Measurements from ENCODE around the gene BANP.
"Not testable (repeated sequence)": the region's sequence is repeated elsewhere in the genome, so short reads cannot be mapped to it uniquely, and the experiment has no call there.

The BANP gene

GRCh38 chr16:88091221-88091971 is 140.2 kb downstream of the BANP start:
- DNase-seq, result not testable (repeated sequence)

- not testable (repeated sequence) for DNase-seq
Observed at GRCh38 chr16:88091972-88092302, 140.7 kb downstream of the BANP start.

GRCh38 chr16:88092791-88093555 is 141.7 kb downstream of the BANP start:
- not testable (repeated sequence) for DNase-seq

DNA sequence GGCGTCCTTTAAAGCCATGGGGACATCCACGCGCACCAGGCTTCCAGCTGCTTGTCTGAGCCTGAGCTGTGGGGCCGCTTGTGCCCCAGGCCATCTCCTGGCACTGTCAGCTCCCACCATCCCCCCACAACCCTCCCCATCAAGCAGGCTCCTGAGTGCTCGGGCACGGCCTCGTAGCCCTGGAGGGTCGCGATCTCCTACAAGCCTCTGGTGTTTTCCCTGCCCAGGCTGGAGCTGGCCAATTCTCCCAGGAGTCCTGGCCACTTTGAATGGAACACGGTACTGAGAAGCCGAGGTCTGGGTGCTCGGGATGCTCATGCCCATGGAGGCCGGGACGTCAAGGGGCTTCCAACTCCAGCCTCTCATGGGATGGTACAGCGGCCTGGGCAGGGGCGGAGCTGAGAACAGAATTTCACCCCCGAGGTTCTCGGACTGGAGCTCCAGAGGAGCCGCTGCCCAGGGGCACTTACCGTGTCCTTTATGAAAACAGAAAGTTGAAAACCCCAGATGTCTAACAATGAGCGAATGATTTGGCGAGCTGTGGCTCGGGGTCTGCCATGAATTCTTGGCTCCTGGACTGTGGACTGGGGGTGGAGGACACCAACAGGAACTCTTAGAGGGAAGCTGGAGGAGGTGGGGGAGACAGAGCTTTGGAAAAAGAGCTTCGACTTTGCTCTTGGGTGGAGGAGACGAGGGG is 142.5 kb downstream of the BANP start:
- DNase-seq, result not testable (repeated sequence)

DNA sequence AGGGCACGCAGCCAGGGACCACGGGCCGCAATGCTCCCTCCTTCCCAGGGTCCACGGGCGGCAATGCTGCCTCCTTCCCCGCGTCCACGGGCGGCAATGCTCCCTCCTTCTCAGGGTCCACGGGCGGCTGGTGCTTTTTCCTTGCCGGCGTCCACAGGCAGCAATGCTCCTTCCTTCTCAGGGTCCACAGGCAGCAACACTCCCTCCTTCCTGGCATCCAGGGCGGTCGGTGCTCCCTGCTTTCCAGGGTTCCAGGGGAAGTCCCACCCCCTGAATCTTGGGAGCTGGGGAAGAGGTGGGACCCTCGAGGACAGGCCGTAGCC is 143.0 kb downstream of the BANP start:
- DNase-seq, result not testable (repeated sequence)

- not testable (repeated sequence) for DNase-seq
Observed at GRCh38 chr16:88094900-88095299, 143.7 kb downstream of the BANP start.

GRCh38 chr16:88096659-88097058 is 145.4 kb downstream of the BANP start:
- DNase-seq, result not testable (repeated sequence)

DNA sequence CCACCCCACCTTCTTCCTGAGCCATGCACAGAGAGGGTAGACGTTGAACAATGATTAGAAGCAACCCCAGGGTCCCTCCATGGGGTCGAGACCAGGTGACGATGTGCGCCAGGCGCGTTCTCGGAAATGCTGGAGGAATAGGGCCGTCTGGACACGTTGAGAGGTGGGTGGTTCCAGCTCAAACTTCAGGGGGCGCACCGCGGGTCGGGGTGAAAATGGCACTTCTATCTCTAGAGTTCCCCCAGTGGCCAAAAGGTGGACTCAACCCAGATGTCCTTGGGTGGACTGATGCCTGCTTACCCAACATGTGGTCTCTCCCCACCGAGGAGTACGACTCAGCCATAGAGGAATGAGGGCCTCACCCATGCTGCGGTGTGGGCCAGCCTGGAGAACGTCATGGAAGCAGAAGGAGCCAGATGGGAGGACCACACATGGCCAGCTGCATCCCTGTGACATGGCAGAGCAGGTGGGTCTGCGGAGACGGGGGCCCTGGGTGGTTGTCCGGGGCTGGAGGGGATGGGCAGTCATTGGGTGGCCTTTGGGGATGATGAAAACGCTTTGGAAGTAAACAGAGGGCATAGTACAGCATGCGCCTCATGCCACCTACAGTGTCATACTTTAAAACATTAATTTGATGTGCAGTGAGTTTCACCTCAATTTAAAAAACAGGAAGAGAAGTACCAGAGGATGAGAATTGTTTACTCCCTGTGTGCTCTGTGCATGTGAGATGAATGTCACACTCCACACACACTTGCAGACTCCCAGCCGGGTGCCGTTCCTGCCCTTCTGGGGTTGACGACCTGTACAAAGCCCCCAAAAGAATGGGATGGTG is 147.7 kb downstream of the BANP start:
- DNase-seq, result not testable (repeated sequence)

DNA sequence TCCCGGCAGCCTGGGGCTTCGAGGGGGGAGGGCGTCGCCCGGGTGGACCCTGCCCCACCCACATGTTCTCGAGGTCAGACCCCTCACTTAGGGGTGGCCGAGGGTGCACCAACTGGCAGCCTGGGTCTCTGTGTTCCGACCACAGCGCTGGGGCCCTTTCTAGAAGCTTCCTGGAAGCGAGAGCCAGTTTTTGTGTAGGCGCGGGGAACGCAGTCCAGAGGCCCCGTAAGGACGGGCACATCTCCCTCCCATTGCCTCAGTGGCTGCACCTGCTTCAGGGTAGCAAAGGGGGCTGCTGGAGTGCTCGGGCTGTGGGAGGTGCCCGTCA is 148.3 kb downstream of the BANP start:
- no peak for DNase-seq

GRCh38 chr16:88099956-88100355 is 148.7 kb downstream of the BANP start:
- DNase-seq, result not testable (repeated sequence)

GRCh38 chr16:88100801-88101622 is 149.8 kb downstream of the BANP start:
- not testable (repeated sequence) for DNase-seq

- DNase-seq, result not testable (repeated sequence)
Observed at GRCh38 chr16:88101623-88102105, 150.4 kb downstream of the BANP start.

- DNase-seq, result no peak
Observed at GRCh38 chr16:88102597-88102996, 151.4 kb downstream of the BANP start.

DNA sequence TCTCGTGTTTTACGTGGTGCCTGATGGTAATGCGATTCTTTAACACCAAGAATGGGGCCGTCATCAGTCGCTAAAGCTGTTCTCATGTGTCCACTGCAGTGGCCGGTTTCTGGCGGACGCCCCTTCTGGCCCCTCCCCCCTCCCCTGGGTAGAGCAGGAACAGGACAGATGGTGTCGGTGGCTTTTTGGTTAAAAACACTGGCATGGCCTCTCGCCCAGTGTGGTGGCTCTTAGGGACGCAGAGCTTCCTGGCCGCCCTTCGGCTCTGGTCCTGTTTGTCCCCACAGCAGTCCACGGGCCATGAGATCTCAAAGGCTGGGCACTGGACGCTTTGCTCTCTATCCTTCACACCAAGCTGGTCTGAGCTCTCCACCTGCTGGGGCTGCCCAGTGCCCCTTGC is 151.8 kb downstream of the BANP start:
- no peak for DNase-seq

DNA sequence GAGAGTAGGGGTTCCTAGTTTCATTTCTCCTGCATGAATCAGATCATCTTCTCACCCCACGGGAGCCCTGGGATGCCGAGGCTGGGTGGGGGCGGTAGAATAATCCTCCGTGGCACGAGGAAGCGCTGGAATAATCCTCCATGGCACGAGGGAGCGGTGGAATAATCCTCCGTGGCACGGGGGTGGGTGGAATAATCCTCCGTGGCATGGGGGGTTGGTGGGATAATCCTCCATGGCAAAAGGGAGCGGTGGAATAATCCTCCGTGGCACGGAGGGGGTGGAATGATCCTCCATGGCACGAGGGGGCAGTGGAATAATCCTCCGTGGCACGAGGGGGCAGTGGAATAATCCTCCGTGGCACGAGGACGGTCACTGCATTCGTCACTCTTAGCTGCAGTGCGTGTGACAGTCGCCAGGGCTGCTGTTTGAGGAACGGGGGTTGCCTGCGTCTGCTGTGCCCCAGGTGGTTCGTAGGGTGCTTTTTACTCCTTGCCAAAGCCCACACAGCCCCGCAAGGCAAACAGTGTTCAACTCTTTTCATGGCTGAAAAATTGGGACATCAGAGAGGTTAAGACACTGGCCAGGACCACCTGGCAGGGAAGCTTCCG is 152.5 kb downstream of the BANP start:
- DNase-seq, result no peak

- DNase-seq, result not testable (repeated sequence)
Observed at GRCh38 chr16:88104363-88104762, 153.1 kb downstream of the BANP start.

- DNase-seq, result not testable (repeated sequence)
Observed at GRCh38 chr16:88105574-88106140, 154.4 kb downstream of the BANP start.

GRCh38 chr16:88106566-88106965 is 155.3 kb downstream of the BANP start:
- DNase-seq, result not testable (repeated sequence)

DNA sequence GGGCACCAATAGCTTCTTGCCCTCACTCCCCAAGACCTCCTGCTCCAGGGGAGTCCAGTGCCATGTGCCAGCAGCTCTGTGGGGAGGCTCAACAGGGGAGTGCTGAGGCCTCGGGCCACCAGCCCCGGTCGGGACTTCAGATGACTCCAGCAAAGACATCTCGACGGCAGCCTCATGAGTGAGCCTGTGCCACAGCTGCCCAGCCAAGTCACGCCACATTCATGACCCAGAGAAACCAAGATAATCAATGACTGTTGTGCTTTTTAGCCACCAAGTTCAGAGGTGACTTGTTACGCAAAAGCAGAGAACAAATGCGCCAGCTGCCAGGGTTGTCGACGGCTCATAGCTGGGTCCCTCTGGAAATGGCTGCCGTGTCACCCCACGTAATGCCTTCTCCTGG is 157.5 kb downstream of the BANP start:
- DNase-seq, result no peak

GRCh38 chr16:88109726-88110621 is 158.7 kb downstream of the BANP start:
- not testable (repeated sequence) for DNase-seq
